ENCODE data around the gene CLDN7.

Gene CLDN7

GRCh38 chr17:7211491-7212273, 50.6 kb downstream of the CLDN7 start:
- H3K9me3 ChIP-seq: no peaks in the 10 kb centered on the region
- H3K27ac ChIP-seq: no peak overlapping the region
- intact Hi-C loops (cut with DNase I; ENCODE audit: low total_unique reads): no loop called here
- no peak for DNase-seq
- H3K36me3 ChIP-seq: no peaks in the 10 kb centered on the region
- H3K27me3 ChIP-seq: peaks cover 0 to 49% of the 10 kb centered on the region in 2 donors
- no peak overlapping the region for H3K4me3 ChIP-seq
- peaks cover 0 to 33% (median 27%) of the 10 kb centered on the region in 4 donors for H3K4me1 ChIP-seq
- TF ChIP-seq CTCF (IDR thresholded peaks at IDR 0.05): no peak

All from tibial artery (tissue), 4 donors.